Measurements from ENCODE around the gene MRPS2.
A peak's percentile ranks its signal among the peaks of the same experiment; 100 is the strongest.
"Not testable (repeated sequence)": the region's sequence is repeated elsewhere in the genome, so short reads cannot be mapped to it uniquely, and the experiment has no call there.

MRPS2 gene

GRCh38 chr9:135499326-135500070 lies 984 bp upstream of the MRPS2 start:
- peak; percentile 83 to 90 (median 84) for DNase-seq (ENCODE audit: low read depth in 4 of 4, low spot score in 1 of 4)

GRCh38 chr9:135500071-135500524 lies 384 bp upstream of the MRPS2 start:
- DNase-seq (ENCODE audit: low read depth in 4 of 4, low spot score in 1 of 4): no peak

- peak in 2 of 4 experiments; percentile 51 to 54 for DNase-seq (ENCODE audit: low read depth in 4 of 4, low spot score in 1 of 4)
These were observed 1.0 kb downstream of the MRPS2 start for GRCh38 chr9:135501261-135502167.

GRCh38 chr9:135502168-135502872 lies 1.8 kb downstream of the MRPS2 start:
- no peak for DNase-seq (ENCODE audit: low read depth in 4 of 4, low spot score in 1 of 4)

GRCh38 chr9:135502873-135503321 lies 2.4 kb downstream of the MRPS2 start:
- DNase-seq (ENCODE audit: low read depth in 4 of 4, low spot score in 1 of 4): no peak

- no peak for DNase-seq (ENCODE audit: low read depth in 4 of 4, low spot score in 1 of 4)
These were observed 3.1 kb downstream of the MRPS2 start for GRCh38 chr9:135503371-135504261.

GRCh38 chr9:135504262-135505243 lies 4.1 kb downstream of the MRPS2 start:
- DNase-seq (ENCODE audit: low read depth in 4 of 4, low spot score in 1 of 4): peak; percentile 25 to 44 (median 34)

- DNase-seq (ENCODE audit: low read depth in 4 of 4, low spot score in 1 of 4): no peak
These were observed 5.1 kb downstream of the MRPS2 start for GRCh38 chr9:135505406-135506187.

GRCh38 chr9:135506327-135507103 lies 6.0 kb downstream of the MRPS2 start:
- DNase-seq (ENCODE audit: low read depth in 4 of 4, low spot score in 1 of 4): no peak

- no peak for DNase-seq (ENCODE audit: low read depth in 4 of 4, low spot score in 1 of 4)
These were observed 6.9 kb downstream of the MRPS2 start for GRCh38 chr9:135507104-135508035.

- DNase-seq (ENCODE audit: low read depth in 4 of 4, low spot score in 1 of 4): no peak
These were observed 7.8 kb downstream of the MRPS2 start for GRCh38 chr9:135508211-135508820.

GRCh38 chr9:135509458-135509857 lies 9.0 kb downstream of the MRPS2 start:
- DNase-seq (ENCODE audit: low read depth in 4 of 4, low spot score in 1 of 4): no peak

- no peak for DNase-seq (ENCODE audit: low read depth in 4 of 4, low spot score in 1 of 4)
These were observed 11.7 kb downstream of the MRPS2 start for GRCh38 chr9:135512241-135512603.

- no peak for DNase-seq (ENCODE audit: low read depth in 4 of 4, low spot score in 1 of 4)
These were observed 12.4 kb downstream of the MRPS2 start for GRCh38 chr9:135512904-135513303.

- DNase-seq (ENCODE audit: low read depth in 4 of 4, low spot score in 1 of 4): no peak
These were observed 12.9 kb downstream of the MRPS2 start for GRCh38 chr9:135513351-135513846.

GRCh38 chr9:135513906-135514305 lies 13.4 kb downstream of the MRPS2 start:
- DNase-seq (ENCODE audit: low read depth in 4 of 4, low spot score in 1 of 4): not testable (repeated sequence)

All from stimulated activated CD4-positive, alpha-beta T cell treated with anti-CD3 and anti-CD28 coated beads, Interleukin-1b, Interleukin-23, amount 100 ng/mL, for 24 hours (primary cell).